K562 (cell line): ENCODE measurements around the gene FOXN3. TPM values are rescaled to one million over a fixed set of nuclear protein-coding genes. Genes with fewer than 3 reads are reported as not detected.

Experiments used
- ATAC-seq: fragments of 200-7000 bp; cut with Tn5 transposase; 3 replicates; pipeline ENCODE4 v1.9.1; 2020; ENCODE audit warnings: moderate library complexity
- BruUV-seq: library from RNA; stranded (reverse); fragments of 400-500 nt; replicated peaks from 2 replicates; lab custom pipeline; 2021; lab: Mats Ljungman, UMichigan
- CTCF ChIA-PET: fragments of 300-600 bp; formaldehyde crosslinking; extraction: SDS; loops from one replicate; lab custom pipeline; 2021; ENCODE audit warnings: low intra/inter-chr PET ratio; lab: Yijun Ruan, JAX
- POLR2A ChIA-PET: fragments of 300-600, 350-650 bp; sonication (Branson Sonifier 250); formaldehyde crosslinking; extraction: SDS; loops from one replicate; lab custom pipeline; 2021; ENCODE audit warnings: antibody characterized with exemption, inconsistent platforms; lab: Yijun Ruan, JAX
- DNase-seq, 4 experiments: peaks; one replicate each; pipeline versions ENCODE4 v3.0.0 to v3.0.0-alpha.2; 2011 to 2018; ENCODE audit warnings: low spot score in 3 of 4, mixed read lengths in 3 of 4; ENCODE audit errors: extremely low read depth in 1 of 4
- FAIRE-seq: peaks from 2 replicates; lab custom pipeline; 2011; peaks lifted over from hg19 to GRCh38; lab: Jason Lieb, UNC
- H2AFZ ChIP-seq: 2 replicates; pipeline ENCODE4 v1.6.0; 2011; ENCODE audit warnings: low read depth, low read length, control low read depth, inconsistent platforms
- H3K27ac ChIP-seq: fragments of 200-600 bp; 3 replicates; pipeline ENCODE4 v1.8.0; 2011; ENCODE audit warnings: low read depth, mild to moderate bottlenecking, control low read depth, inconsistent platforms, low read length, moderate library complexity, mixed read lengths; ENCODE audit errors: extremely low read depth
- H3K27me3 ChIP-seq, 2 experiments: fragments of 300-600 bp in 1 of 2; 2 replicates in 1 of 2; 3 replicates in 1 of 2; pipeline versions ENCODE4 v1.6.0 to v1.8.0; 2011; ENCODE audit warnings: inconsistent platforms in 2 of 2, low read length in 2 of 2, mild to moderate bottlenecking in 1 of 2, mixed read lengths in 1 of 2, moderate library complexity in 1 of 2; ENCODE audit not compliant: control insufficient read depth in 2 of 2, insufficient read depth in 2 of 2
- H3K36me3 ChIP-seq: fragments of 300-600 bp; 3 replicates; pipeline ENCODE4 v1.8.0; 2011; ENCODE audit warnings: mild to moderate bottlenecking, low read length, inconsistent platforms; ENCODE audit not compliant: control insufficient read depth, insufficient read depth
- H3K4me1 ChIP-seq, 2 experiments: fragments of 200-600 bp in 1 of 2; replicated peaks in 1 of 2; 2 replicates in 1 of 2; 3 replicates in 1 of 2; pipeline versions ENCODE4 v1.5.1 to v1.8.0; 2011; ENCODE audit warnings: inconsistent platforms in 2 of 2, low read length in 2 of 2, mild to moderate bottlenecking in 1 of 2, mixed read lengths in 1 of 2, moderate library complexity in 1 of 2; ENCODE audit not compliant: control insufficient read depth in 2 of 2, insufficient read depth in 2 of 2
- H3K4me2 ChIP-seq: 2 replicates; pipeline ENCODE4 v1.6.1; 2011; ENCODE audit warnings: low read length, control low read depth, inconsistent platforms, mixed read lengths; ENCODE audit not compliant: insufficient read depth
- H3K4me3 ChIP-seq: fragments of 200-600 bp; sonication (generic), shearing (Covaris generic); 2 replicates; pipeline ENCODE4 v1.5.1; 2016; ENCODE audit warnings: control low read depth, inconsistent platforms
- H3K79me2 ChIP-seq: fragments of 200-600 bp; 3 replicates; pipeline ENCODE4 v1.8.0; 2011; ENCODE audit warnings: low read length, inconsistent platforms; ENCODE audit not compliant: control insufficient read depth, insufficient read depth
- H3K9ac ChIP-seq, 2 experiments: 2 replicates each; pipeline versions ENCODE4 v1.6.0 to v1.6.1; 2011; ENCODE audit warnings: low read depth in 2 of 2, low read length in 2 of 2, control low read depth in 1 of 2, inconsistent platforms in 1 of 2, mild to moderate bottlenecking in 1 of 2, mixed read lengths in 1 of 2; ENCODE audit not compliant: insufficient read depth in 1 of 2
- H3K9me1 ChIP-seq: one replicate; pipeline ENCODE4 v1.6.0; 2011; ENCODE audit warnings: inconsistent platforms, mild to moderate bottlenecking, low read length, moderate library complexity; ENCODE audit not compliant: control insufficient read depth, insufficient read depth
- H3K9me3 ChIP-seq: replicated peaks from 2 replicates; pipeline ENCODE4 v1.5.1; 2011; ENCODE audit warnings: low read depth, low read length, inconsistent platforms; ENCODE audit not compliant: control insufficient read depth, insufficient read depth
- H4K20me1 ChIP-seq: replicated peaks from 2 replicates; pipeline ENCODE4 v1.6.1; 2011; ENCODE audit warnings: low read length, inconsistent platforms, mixed read lengths; ENCODE audit not compliant: control insufficient read depth, insufficient read depth
- CLOCK ChIP-seq: fragments of 250-450 bp; sonication (Bioruptor Pico); IDR thresholded peaks from 2 replicates; pipeline ENCODE4 v1.4.0; 2020; ENCODE audit warnings: mild to moderate bottlenecking, moderate library complexity, borderline replicate concordance
- E2F6 ChIP-seq, 2 experiments: IDR thresholded peaks; 2 replicates each; pipeline ENCODE4 v1.6.1; 2011; ENCODE audit warnings: borderline replicate concordance in 1 of 2, control low read depth in 1 of 2, low read depth in 1 of 2, low read length in 1 of 2, mild to moderate bottlenecking in 1 of 2, mixed read lengths in 1 of 2, moderate library complexity in 1 of 2; ENCODE audit not compliant: insufficient read depth in 1 of 2, insufficient read length in 1 of 2, poor library complexity in 1 of 2, severe bottlenecking in 1 of 2; ENCODE audit errors: extremely low read depth in 1 of 2
- GABPB1 ChIP-seq: sonication (generic); formaldehyde crosslinking; IDR thresholded peaks from 2 replicates; pipeline ENCODE4 v1.8.0; 2022; ENCODE audit warnings: mild to moderate bottlenecking, missing genetic modification reagents
- JUND ChIP-seq, 2 experiments: IDR thresholded peaks; 2 replicates in 1 of 2; 3 replicates in 1 of 2; pipeline ENCODE4 v1.6.1; 2011; ENCODE audit warnings: borderline replicate concordance in 2 of 2, low read depth in 2 of 2, low read length in 2 of 2, improper control_type of control experiment in 1 of 2, missing biosample characterization in 1 of 2, missing genetic modification characterization in 1 of 2, missing genetic modification reagents in 1 of 2
- KAT2B ChIP-seq: IDR thresholded peaks from one replicate; pipeline ENCODE4 v1.6.1; 2012; ENCODE audit warnings: low read depth, mild to moderate bottlenecking, control low read depth, inconsistent platforms, low read length, moderate library complexity
- KAT8 ChIP-seq: fragments of 450-650 bp; IDR thresholded peaks from 2 replicates; pipeline ENCODE4 v1.6.1; 2016; ENCODE audit warnings: low read depth, mild to moderate bottlenecking
- MAFK ChIP-seq: IDR thresholded peaks from 2 replicates; pipeline ENCODE4 v1.6.1; 2011; ENCODE audit warnings: low read length, improper control_type of control experiment
- PHF8 ChIP-seq: fragments of 200-600 bp; sonication (generic); IDR thresholded peaks from 2 replicates; pipeline ENCODE4 v1.6.1; 2012; ENCODE audit warnings: mixed run types, mild to moderate bottlenecking, inconsistent platforms, low read length, moderate library complexity, borderline replicate concordance
- SMAD3 ChIP-seq: fragments of 450-650 bp; formaldehyde crosslinking; conservative IDR thresholded peaks from 2 replicates; pipeline ENCODE4 v1.4.0; 2020; ENCODE audit warnings: mild to moderate bottlenecking
- SRSF9 ChIP-seq: fragments of 200-400 bp; formaldehyde crosslinking; IDR thresholded peaks from 2 replicates; pipeline ENCODE4 v1.6.1; 2017; ENCODE audit warnings: low read depth, low read length, borderline replicate concordance
- ZBTB49 ChIP-seq: sonication (generic); formaldehyde crosslinking; IDR thresholded peaks from 2 replicates; pipeline ENCODE4 v1.8.0; 2022; ENCODE audit warnings: missing genetic modification reagents, mild to moderate bottlenecking, borderline replicate concordance
- ZNF121 ChIP-seq: sonication (generic); formaldehyde crosslinking; conservative IDR thresholded peaks from 2 replicates; pipeline ENCODE4 v1.8.0; 2022; ENCODE audit warnings: missing genetic modification reagents
- ZNF384 ChIP-seq: IDR thresholded peaks from 2 replicates; pipeline ENCODE4 v1.6.1; 2012; ENCODE audit warnings: low read depth, low read length, improper control_type of control experiment
- ZNF445 ChIP-seq: fragments of 250-450 bp; sonication (Bioruptor Pico); IDR thresholded peaks from 2 replicates; pipeline ENCODE4 v1.4.0; 2020; ENCODE audit warnings: low read depth, mild to moderate bottlenecking, moderate library complexity
- ZNF584 ChIP-seq: fragments of 200-800 bp; sonication (Bioruptor generic); IDR thresholded peaks from 2 replicates; pipeline ENCODE4 v1.6.1; 2016; ENCODE audit warnings: low read depth, mild to moderate bottlenecking, missing genetic modification characterization, missing compliant biosample characterization
- ZNF766 ChIP-seq: fragments of 200-800 bp; sonication (Bioruptor generic); conservative IDR thresholded peaks from 2 replicates; pipeline ENCODE4 v1.6.1; 2016; ENCODE audit warnings: missing genetic modification characterization, missing compliant biosample characterization
- ZNF79 ChIP-seq: fragments of 250-450 bp; sonication (Bioruptor Pico); IDR thresholded peaks from 2 replicates; pipeline ENCODE4 v1.4.0; 2020; ENCODE audit warnings: low read depth, mild to moderate bottlenecking, moderate library complexity
- WGBS: fragments of 100-300 bp; shearing (Covaris generic); methylation state at CpG from one replicate; pipeline ENCODE4 v1.1.6; 2016; ENCODE audit warnings: low coverage, mixed read lengths; ENCODE audit not compliant: insufficient coverage; ENCODE audit errors: missing lambda C conversion rate; 5-methylcytosine and 5-hydroxymethylcytosine counted together
- in situ Hi-C: fragments of 300-500 bp; cut with MboI; formaldehyde crosslinking; loops from 4 replicates; pipeline ENCODE4 v1.15.0; 2018; ENCODE audit warnings: inconsistent platforms, mixed read lengths
- intact Hi-C: fragments of 100-400 bp; cut with micrococcal nuclease; formaldehyde crosslinking; loops from 2 replicates; pipeline ENCODE4 v1.14.2; 2022
- polyA plus RNA-seq, 8 experiments: library from polyadenylated mRNA; depleted of rRNA in 4 of 8; stranded (reverse) in 5 of 8; unstranded in 3 of 8; fragments of >200 nt; fragmentation: Nextera tagmentation in 2 of 8; fragmentation: Illumina TruSeq in 1 of 8; extraction: Ambion mirVana in 2 of 8; extraction: Trizol in 1 of 8; gene quantifications; 2 replicates each; pipeline versions ENCODE4 v1.2.1 to v1.2.3, GENCODE V29; 2011 to 2014; ENCODE audit warnings: inconsistent platforms in 1 of 8, missing spikeins in 1 of 8
- total RNA-seq, 7 experiments: library from RNA; depleted of rRNA in 6 of 7; stranded (reverse); fragments of >200 nt in 6 of 7; fragmentation: Illumina TruSeq in 2 of 7; extraction: Trizol in 2 of 7; gene quantifications; 2 replicates each; pipeline versions ENCODE4 v1.2.1 to v1.2.3, GENCODE V29; 2011 to 2021; ENCODE audit warnings: low replicate concordance in 1 of 7

The FOXN3 gene
- total and polyA plus RNA-seq, 9 of the 15 experiments (the other 6 are each of a cell fraction or from before 2014, with no cell fraction given): 0.07 to 1.3 (median 0.40) TPM

GRCh38 chr14:89356496-89356895 lies 60.5 kb downstream of the FOXN3 start:
- 0% methylated on average over 3 of the region's 3 CpGs for WGBS
- H3K4me2 ChIP-seq: no peak overlapping the region
- H3K4me3 ChIP-seq: no peak overlapping the region
- no peak overlapping the region for H3K27ac ChIP-seq
- H3K9ac ChIP-seq: no peak overlapping the region
- ChIA-PET CTCF (no interaction called here), POLR2A (no interaction called here)
- no peaks in the 10 kb centered on the region for H3K36me3 ChIP-seq
- DNase-seq: no peak
- no TSS peak for BruUV-seq
- H2AFZ ChIP-seq: no peak overlapping the region
- no peaks in the 10 kb centered on the region for H4K20me1 ChIP-seq
- no peak for FAIRE-seq
- H3K27me3 ChIP-seq: no peaks in the 10 kb centered on the region; a peak in 1 of 5 replicates
- no peak for TF ChIP-seq MAFK
- no peak for TF ChIP-seq JUND (IDR thresholded peaks at IDR 0.05; ENCODE audit: borderline replicate concordance, low read depth, low read length)
- no peak for TF ChIP-seq JUND (tag; IDR thresholded peaks at IDR 0.05; ENCODE audit: borderline replicate concordance, low read depth, low read length)
- no peak for TF ChIP-seq ZNF121 (CRISPR knock-in tag)
- TF ChIP-seq ZNF384: no peak
- TF ChIP-seq SMAD3 (CRISPR knock-in tag): no peak
- TF ChIP-seq ZNF445: no peak
- TF ChIP-seq KAT2B: no peak
- TF ChIP-seq ZBTB49 (CRISPR knock-in tag): no peak
- no peak for TF ChIP-seq PHF8
- no peak for TF ChIP-seq ZNF79 (CRISPR knock-in tag)
- no peak for TF ChIP-seq CLOCK
- TF ChIP-seq GABPB1 (CRISPR knock-in tag): no peak
- TF ChIP-seq SRSF9: no peak
- no peak for TF ChIP-seq E2F6 (IDR thresholded peaks at IDR 0.05; ENCODE audit: borderline replicate concordance in 1 of 2, extremely low read depth in 1 of 2, insufficient read depth in 1 of 2, insufficient read length in 1 of 2, low read depth in 1 of 2, low read length in 1 of 2, poor library complexity in 1 of 2, severe bottlenecking in 1 of 2)
- TF ChIP-seq KAT8: no peak
- no peak for TF ChIP-seq ZNF584 (CRISPR knock-in tag)
- TF ChIP-seq ZNF766 (CRISPR knock-in tag): no peak
- TF ChIP-seq, all 486 proteins: peak for 0
- no peak for ATAC-seq
- Histone ChIP-seq H3K9me1 (no peaks in the 10 kb centered on the region), H3K9me3 (no peaks in the 10 kb centered on the region), H3K4me1 (no peaks in the 10 kb centered on the region), H3K79me2 (no peaks in the 10 kb centered on the region)
- in situ Hi-C loops (no loop called here), intact Hi-C loops (no loop called here)
